Measurements from ENCODE around the gene PHF14.
"Not testable (repeated sequence)": the region's sequence is repeated elsewhere in the genome, so short reads cannot be mapped to it uniquely, and the experiment has no call there.

PHF14 gene

GRCh38 chr7:10990748-10991147 is 17.1 kb downstream of the PHF14 start:
- not testable (repeated sequence) for DNase-seq (ENCODE audit: low read depth in 2 of 2)

- not testable (repeated sequence) for DNase-seq (ENCODE audit: low read depth in 2 of 2)
These were observed 22.0 kb downstream of the PHF14 start for GRCh38 chr7:10995482-10996166.

- no peak for DNase-seq (ENCODE audit: low read depth in 2 of 2)
These were observed 25.5 kb downstream of the PHF14 start for GRCh38 chr7:10998996-10999757.

GRCh38 chr7:11005202-11005601 is 31.5 kb downstream of the PHF14 start:
- DNase-seq (ENCODE audit: low read depth in 2 of 2): no peak

GRCh38 chr7:11006291-11006690 is 32.6 kb downstream of the PHF14 start:
- no peak for DNase-seq (ENCODE audit: low read depth in 2 of 2)

GRCh38 chr7:11009631-11010030 is 36.0 kb downstream of the PHF14 start:
- DNase-seq (ENCODE audit: low read depth in 2 of 2): no peak

- no peak for DNase-seq (ENCODE audit: low read depth in 2 of 2)
These were observed 47.8 kb downstream of the PHF14 start for GRCh38 chr7:11021468-11021867.

GRCh38 chr7:11026452-11027359 is 53.0 kb downstream of the PHF14 start:
- DNase-seq (ENCODE audit: low read depth in 2 of 2): no peak

GRCh38 chr7:11035661-11036060 is 62.0 kb downstream of the PHF14 start:
- no peak for DNase-seq (ENCODE audit: low read depth in 2 of 2)

- DNase-seq (ENCODE audit: low read depth in 2 of 2): no peak
These were observed 66.3 kb downstream of the PHF14 start for GRCh38 chr7:11039974-11040373.

- DNase-seq (ENCODE audit: low read depth in 2 of 2): no peak
These were observed 80.4 kb downstream of the PHF14 start for GRCh38 chr7:11054033-11054432.

GRCh38 chr7:11060893-11061292 is 87.2 kb downstream of the PHF14 start:
- DNase-seq (ENCODE audit: low read depth in 2 of 2): no peak

- DNase-seq (ENCODE audit: low read depth in 2 of 2): no peak
These were observed 88.4 kb downstream of the PHF14 start for GRCh38 chr7:11062110-11062509.

GRCh38 chr7:11069591-11069990 is 95.9 kb downstream of the PHF14 start:
- no peak for DNase-seq (ENCODE audit: low read depth in 2 of 2)

GRCh38 chr7:11077816-11078215 is 104.1 kb downstream of the PHF14 start:
- DNase-seq (ENCODE audit: low read depth in 2 of 2): no peak

GRCh38 chr7:11078247-11078834 is 104.7 kb downstream of the PHF14 start:
- no peak for DNase-seq (ENCODE audit: low read depth in 2 of 2)

GRCh38 chr7:11079907-11080306 is 106.2 kb downstream of the PHF14 start:
- no peak for DNase-seq (ENCODE audit: low read depth in 2 of 2)

GRCh38 chr7:11082121-11082520 is 108.4 kb downstream of the PHF14 start:
- no peak for DNase-seq (ENCODE audit: low read depth in 2 of 2)

GRCh38 chr7:11082552-11083213 is 109.0 kb downstream of the PHF14 start:
- DNase-seq (ENCODE audit: low read depth in 2 of 2): no peak

GRCh38 chr7:11083214-11083568 is 109.5 kb downstream of the PHF14 start:
- no peak for DNase-seq (ENCODE audit: low read depth in 2 of 2)

GRCh38 chr7:11104578-11104977 is 130.9 kb downstream of the PHF14 start:
- no peak for DNase-seq (ENCODE audit: low read depth in 2 of 2)
